ENCODE data around the gene CARF.

- TF ChIP-seq EZH2 (IDR thresholded peaks at IDR 0.05; ENCODE audit: borderline replicate concordance, insufficient read depth, low read depth, low read length, poor library complexity, severe bottlenecking), result no peak
- TF ChIP-seq CTCF (IDR thresholded peaks at IDR 0.05), result no peak
These were observed 32.7 kb downstream of the CARF start for GRCh38 chr2:202944816-202945215.
